Psoas muscle (tissue), 8 donors: ENCODE measurements around the gene PRSS48. TPM values are rescaled to one million over a fixed set of nuclear protein-coding genes. Genes with fewer than 3 reads are reported as not detected.
"Not testable (repeated sequence)": the region's sequence is repeated elsewhere in the genome, so short reads cannot be mapped to it uniquely, and the experiment has no call there.

Experiments used
- ATAC-seq, 4 donors: fragments of 200-7000 bp; cut with Tn5 transposase; one replicate each; pipeline ENCODE4 v1.9.1; 2020; ENCODE audit warnings: moderate library complexity in 3 of 4, mild to moderate bottlenecking in 2 of 4
- DNase-seq, 2 donors: peaks; one replicate each; pipeline ENCODE4 v3.0.0-alpha.2; 2020
- H3K27ac ChIP-seq: fragments of 200-600 bp; one replicate; pipeline ENCODE4 v1.8.0; 2022
- H3K27me3 ChIP-seq, 3 donors: fragments of 200-600 bp in 1 of 3; one replicate each; pipeline versions ENCODE4 v1.6.1 to v1.8.0; 2013 to 2022; ENCODE audit warnings: low read length in 2 of 3, mild to moderate bottlenecking in 2 of 3, moderate library complexity in 1 of 3; ENCODE audit not compliant: insufficient read depth in 3 of 3
- H3K36me3 ChIP-seq, 2 donors: fragments of 200-600 bp in 1 of 2; one replicate each; pipeline versions ENCODE4 v1.6.1 to v1.8.0; 2013 to 2022; ENCODE audit warnings: low read depth in 1 of 2, mild to moderate bottlenecking in 1 of 2, moderate library complexity in 1 of 2; ENCODE audit not compliant: insufficient read depth in 1 of 2
- H3K4me1 ChIP-seq: fragments of 200-600 bp; one replicate; pipeline ENCODE4 v1.8.0; 2022
- H3K4me3 ChIP-seq: fragments of 200-600 bp; one replicate; pipeline ENCODE4 v1.8.0; 2022; ENCODE audit warnings: mild to moderate bottlenecking
- H3K9me3 ChIP-seq: fragments of 200-600 bp; one replicate; pipeline ENCODE4 v1.8.0; 2022
- WGBS, 3 donors: extraction: QIAGEN DNeasy Blood & Tissue Kit; methylation state at CpG; one replicate each; pipeline versions ENCODE4 v1.1.6 to v1.1.7; 2013; 5-methylcytosine and 5-hydroxymethylcytosine counted together
- intact Hi-C, 2 donors: fragments of 100-400 bp; cut with DNase I; formaldehyde crosslinking; loops; one replicate each; pipeline versions ENCODE4 v1.11.0 to v1.14.2; 2022
- polyA plus RNA-seq, 3 donors: library from polyadenylated mRNA; stranded (reverse); fragments of 200-250 nt; gene quantifications; one replicate each; pipeline ENCODE4 v1.2.3, GENCODE V29; 2013
- total RNA-seq, 4 donors: library from RNA; stranded (reverse); fragmentation: NEBNext Ultra II Directional in 2 of 4; extraction: Animal tissue kit (Norgen Biotek cat#: 25700) in 2 of 4; gene quantifications; one replicate each; pipeline versions ENCODE4 v1.2.1 to v1.2.4, GENCODE V29; 2021 to 2023
- TF ChIP-seq, protein P1 (sequence below): fragments of 200-600 bp; IDR thresholded peaks from one replicate; pipeline ENCODE4 v1.8.0; 2022; ENCODE audit warnings: antibody characterized with exemption
- donor health status: healthy with polysubstance abuse.
- donor health status: DM: no; HTN: no; CAD: no; lungs with moderate emphysema.
- donor health status: Bipolar disorder and iron deficiency.
- donor health status: healthy.
- donor health status: DM: yes; HTN: yes; CAD: no.
- donor health status: DM: no; HTN: no; CAD: no.
- donor health status: DM: no; HTN: no; CAD: no.
- donor health status: DM: yes; HTN: yes; CAD: no.

PRSS48 gene
- total and polyA plus RNA-seq, 7 donors, result not detected

DNA sequence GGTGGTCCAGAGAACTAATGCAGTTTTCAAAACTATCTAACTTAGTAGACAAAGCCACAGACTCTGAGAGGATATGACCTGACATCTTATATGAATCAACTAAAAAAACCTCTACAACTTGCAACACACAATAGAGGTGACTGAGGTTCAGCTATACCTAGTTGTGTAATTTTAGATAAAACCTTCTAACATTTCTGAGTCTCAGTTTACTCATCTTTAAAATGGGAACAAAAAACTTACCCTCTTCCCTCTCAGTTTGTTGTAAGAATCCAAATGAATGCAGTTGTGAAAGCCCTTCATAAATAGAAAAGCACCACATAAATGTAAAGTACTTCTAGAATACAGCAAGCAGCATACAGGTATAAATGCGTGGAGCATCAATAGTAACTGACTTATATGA lies 42.5 kb downstream of the PRSS48 start:
- no peak for DNase-seq
- Histone ChIP-seq H3K4me3 (no peak overlapping the region), H3K27me3 (no peaks in the 10 kb centered on the region), H3K36me3 (no peaks in the 10 kb centered on the region), H3K4me1 (peaks cover 30% of the 10 kb centered on the region), H3K27ac (no peak overlapping the region), H3K9me3 (no peaks in the 10 kb centered on the region)
- WGBS, 3 donors, result 98 to 100% (median 99%) methylated on average over 1 of the region's 1 CpG
- no peak for ATAC-seq
- intact Hi-C loops, result no loop called here
- TF ChIP-seq, protein P1, sequence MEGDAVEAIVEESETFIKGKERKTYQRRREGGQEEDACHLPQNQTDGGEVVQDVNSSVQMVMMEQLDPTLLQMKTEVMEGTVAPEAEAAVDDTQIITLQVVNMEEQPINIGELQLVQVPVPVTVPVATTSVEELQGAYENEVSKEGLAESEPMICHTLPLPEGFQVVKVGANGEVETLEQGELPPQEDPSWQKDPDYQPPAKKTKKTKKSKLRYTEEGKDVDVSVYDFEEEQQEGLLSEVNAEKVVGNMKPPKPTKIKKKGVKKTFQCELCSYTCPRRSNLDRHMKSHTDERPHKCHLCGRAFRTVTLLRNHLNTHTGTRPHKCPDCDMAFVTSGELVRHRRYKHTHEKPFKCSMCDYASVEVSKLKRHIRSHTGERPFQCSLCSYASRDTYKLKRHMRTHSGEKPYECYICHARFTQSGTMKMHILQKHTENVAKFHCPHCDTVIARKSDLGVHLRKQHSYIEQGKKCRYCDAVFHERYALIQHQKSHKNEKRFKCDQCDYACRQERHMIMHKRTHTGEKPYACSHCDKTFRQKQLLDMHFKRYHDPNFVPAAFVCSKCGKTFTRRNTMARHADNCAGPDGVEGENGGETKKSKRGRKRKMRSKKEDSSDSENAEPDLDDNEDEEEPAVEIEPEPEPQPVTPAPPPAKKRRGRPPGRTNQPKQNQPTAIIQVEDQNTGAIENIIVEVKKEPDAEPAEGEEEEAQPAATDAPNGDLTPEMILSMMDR, result no peak

DNA sequence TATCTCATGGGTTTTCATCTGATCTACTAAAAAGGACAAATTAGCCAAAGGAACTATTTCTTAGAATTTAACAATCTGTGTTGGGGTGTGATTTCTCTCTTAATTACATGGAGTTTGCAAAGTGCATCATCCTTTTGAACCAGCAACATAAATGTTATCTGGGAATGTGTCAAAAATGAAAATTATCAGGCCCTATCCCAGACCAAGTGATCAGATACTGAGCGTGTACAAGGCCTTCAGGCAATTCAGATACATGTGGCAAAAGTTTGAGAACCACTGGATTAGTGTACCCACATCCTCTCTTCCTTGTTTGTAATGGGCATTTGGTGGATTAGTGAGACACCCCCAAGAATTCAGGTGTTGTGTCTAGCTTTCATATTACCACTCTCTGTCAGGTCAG lies 44.6 kb downstream of the PRSS48 start:
- Histone ChIP-seq H3K27ac (no peak overlapping the region), H3K4me1 (peaks cover 11% of the 10 kb centered on the region), H3K36me3 (no peaks in the 10 kb centered on the region), H3K9me3 (no peaks in the 10 kb centered on the region), H3K4me3 (no peak overlapping the region), H3K27me3 (no peaks in the 10 kb centered on the region)
- no peak for DNase-seq
- intact Hi-C loops, result loop anchor here in 1 of 2 donors (10.0 kb wide), 1 partner anchor 47 kb away; the partner anchor contains the start of gene PRSS48
- TF ChIP-seq, protein P1, result no peak
- 90 to 96% (median 91%) methylated on average over 1 of the region's 1 CpG for WGBS, 3 donors
- no peak for ATAC-seq

DNA sequence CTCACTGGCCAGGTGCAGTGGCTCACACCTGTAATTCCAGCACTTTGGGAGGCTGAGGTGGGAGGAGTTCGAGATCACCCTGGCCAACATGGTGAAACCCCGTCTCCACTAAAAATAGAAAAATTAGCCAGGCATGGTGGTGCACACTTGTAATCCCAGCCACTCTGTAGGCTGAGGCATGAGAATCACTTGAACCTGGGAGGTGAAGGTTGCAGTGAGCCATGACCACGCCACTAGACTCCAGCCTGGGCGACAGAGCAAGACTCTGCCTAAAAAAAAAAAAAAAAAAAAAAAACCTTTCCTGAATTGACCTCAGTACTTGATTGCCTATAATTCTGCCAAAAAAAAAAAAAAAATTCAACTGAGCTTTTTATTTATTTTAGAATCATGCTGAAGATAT lies 45.2 kb downstream of the PRSS48 start:
- intact Hi-C loops, result loop anchor here in 1 of 2 donors (10.0 kb wide), 1 partner anchor 47 kb away; the partner anchor contains the start of gene PRSS48
- H3K9me3 ChIP-seq, H3K27ac ChIP-seq, DNase-seq, H3K36me3 ChIP-seq, H3K27me3 ChIP-seq, ATAC-seq, H3K4me1 ChIP-seq, H3K4me3 ChIP-seq: not testable (repeated sequence)
- WGBS, 3 donors, result 73 to 80% (median 73%) methylated on average over 4 of the region's 4 CpGs

DNA sequence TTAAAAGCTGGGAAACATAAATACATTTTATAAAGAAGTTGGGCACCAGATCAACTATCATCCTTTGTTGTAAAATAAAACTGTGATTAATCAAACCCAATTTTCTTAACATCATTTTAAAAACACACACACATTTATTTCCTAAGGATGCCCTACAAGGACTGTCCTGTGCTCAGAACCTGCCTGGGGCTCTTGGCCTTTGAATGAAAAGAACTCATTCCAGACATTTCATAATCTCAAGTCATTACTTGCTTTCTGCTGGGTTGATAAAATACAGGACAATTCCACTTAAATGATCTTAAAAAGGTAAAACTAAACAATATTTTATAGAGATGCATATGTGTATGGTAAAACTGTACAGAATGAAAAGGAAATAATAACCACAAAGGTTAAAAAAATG lies 45.6 kb downstream of the PRSS48 start:
- Histone ChIP-seq H3K4me1 (peaks cover 4% of the 10 kb centered on the region), H3K27ac (no peak overlapping the region), H3K27me3 (no peaks in the 10 kb centered on the region)

DNA sequence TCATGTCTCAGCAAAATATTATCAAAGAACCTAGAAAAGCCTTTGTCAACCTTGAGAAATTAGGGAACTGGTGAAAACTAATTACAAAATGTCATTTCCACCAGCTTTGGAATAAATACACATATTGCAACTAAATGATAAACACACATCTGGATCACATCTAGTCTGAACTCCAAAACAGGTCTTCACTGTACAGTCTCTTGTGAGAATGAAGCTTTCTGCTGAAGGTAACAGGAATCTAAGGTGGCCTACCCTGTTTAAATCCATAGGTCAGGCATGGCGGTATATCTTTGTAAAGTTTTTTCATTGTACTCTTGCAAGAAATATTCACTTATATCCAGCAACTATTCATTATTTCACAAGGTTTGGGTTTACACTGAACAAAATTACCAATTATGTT lies 46.7 kb downstream of the PRSS48 start:
- Histone ChIP-seq H3K4me3 (peak overlapping the region; percentile 87), H3K4me1 (peaks cover 4% of the 10 kb centered on the region), H3K9me3 (no peaks in the 10 kb centered on the region), H3K27ac (peak overlapping the region; percentile 94), H3K36me3 (no peaks in the 10 kb centered on the region), H3K27me3 (no peaks in the 10 kb centered on the region)
- intact Hi-C loops, result loop anchor here in 1 of 2 donors (10.0 kb wide), 1 partner anchor 49 kb away; the partner anchor contains the start of gene PRSS48
- DNase-seq (no peak), ATAC-seq (no peak)
- WGBS, 3 donors, result 92 to 94% (median 94%) methylated on average over 1 of the region's 1 CpG
- TF ChIP-seq, protein P1, result no peak

More for the DNA sequence above, 45.6 kb downstream of the PRSS48 start:
- Histone ChIP-seq H3K4me3 (no peak overlapping the region), H3K9me3 (no peaks in the 10 kb centered on the region), H3K36me3 (no peaks in the 10 kb centered on the region)
- ATAC-seq (no peak), DNase-seq (no peak)
- TF ChIP-seq, protein P1, result no peak
- intact Hi-C loops, result loop anchor here in 1 of 2 donors (10.0 kb wide), 1 partner anchor 48 kb away; the partner anchor contains the start of gene PRSS48
